ENCODE results near the gene RBM33. TPM values are rescaled to one million over a fixed set of nuclear protein-coding genes. Genes with fewer than 3 reads are reported as not detected.

Gene RBM33
- total and polyA plus RNA-seq, 2 of the 13 experiments (the other 11 are each of a cell fraction or from before 2014, with no cell fraction given), result 12.4 to 28.9 TPM

- no TSS peak for BruUV-seq (replicated peaks)
Measured at GRCh38 chr7:155820246-155820645, 175.8 kb downstream of the RBM33 start.

GRCh38 chr7:155820788-155821187, 176.3 kb downstream of the RBM33 start:
- intact Hi-C loops (cut with micrococcal nuclease; ENCODE audit: unreplicated experiment) (no loop called here), in situ Hi-C loops (cut with HindIII; ENCODE audit: extremely low pct_ligation_motif_present, low pct_unique_long_range_greater_than_20kb) (loop anchor here (25.0 kb wide), 1 partner anchor 817 kb away; the partner anchor contains the start of gene RNF32)
- ChIA-PET POLR2A (no interaction called here), CTCF (ENCODE audit: low intra/inter-chr PET ratio, low total read pairs) (no interaction called here)
- Histone ChIP-seq H3K4me3 (replicated peaks in 1 of 3; ENCODE audit: insufficient read depth in 1 of 3, low read depth in 2 of 3, low read length in 3 of 3) (no peak overlapping the region), H3K4me2 (ENCODE audit: low read depth, low read length) (no peak overlapping the region), H4K20me1 (ENCODE audit: insufficient read depth, low read length) (peaks cover 2% of the 10 kb centered on the region; the same call in 1 of the 2 replicates), H3K4me1 (ENCODE audit: insufficient read depth, low read length) (no peaks in the 10 kb centered on the region), H3K79me2 (ENCODE audit: insufficient read depth, low read length) (no peaks in the 10 kb centered on the region), H3K27ac (ENCODE audit: extremely low read length, insufficient read depth, low read length) (no peak overlapping the region), H3K9ac (ENCODE audit: insufficient read depth, low read depth, low read length) (no peak overlapping the region), H3K27me3 (ENCODE audit: control insufficient read depth in 1 of 2, insufficient read depth in 2 of 2, low read length in 2 of 2) (peaks cover 6 to 80% of the 10 kb centered on the region in 2 experiments), H2AFZ (ENCODE audit: low read length) (no peak overlapping the region), H3K9me3 (ENCODE audit: low read length) (no peaks in the 10 kb centered on the region), H3K36me3 (replicated peaks in 1 of 2; ENCODE audit: control insufficient read depth in 1 of 2, insufficient read depth in 2 of 2, low read length in 2 of 2) (no peaks in the 10 kb centered on the region)
- TF ChIP-seq MNT (IDR thresholded peaks at IDR 0.05) (peak; percentile 79), NR3C1 (CRISPR knock-in tag; IDR thresholded peaks at IDR 0.05) (no peak), NONO (IDR thresholded peaks at IDR 0.05) (no peak), NONO (CRISPR knock-in tag; conservative IDR thresholded peaks at IDR 0.05) (no peak)
- no peak for DNase-seq (ENCODE audit: low spot score)
- no peak for ATAC-seq
- BruUV-seq (replicated peaks), result no TSS peak
- 35% methylated on average over 6 of the region's 13 CpGs for WGBS (ENCODE audit: low lambda C conversion rate)
- FAIRE-seq, result no peak

More at GRCh38 chr7:155820246-155820645, 175.8 kb downstream of the RBM33 start:
- H3K4me2 ChIP-seq (ENCODE audit: low read depth, low read length), result no peak overlapping the region
- no CpG with 5 or more reads among the region's 18 CpGs for WGBS (ENCODE audit: low lambda C conversion rate)
- no peaks in the 10 kb centered on the region for H3K79me2 ChIP-seq (ENCODE audit: insufficient read depth, low read length)
- TF ChIP-seq ARNT (IDR thresholded peaks at IDR 0.05) (no peak), ZNF451 (CRISPR knock-in tag; IDR thresholded peaks at IDR 0.05) (no peak), RBAK (CRISPR knock-in tag; IDR thresholded peaks at IDR 0.05) (no peak)
- intact Hi-C loops (cut with micrococcal nuclease; ENCODE audit: unreplicated experiment), result no loop called here
- H3K4me3 ChIP-seq (replicated peaks in 1 of 3; ENCODE audit: insufficient read depth in 1 of 3, low read depth in 2 of 3, low read length in 3 of 3), result no peak overlapping the region
- no peak overlapping the region for H2AFZ ChIP-seq (ENCODE audit: low read length)
- CTCF ChIA-PET (ENCODE audit: low intra/inter-chr PET ratio, low total read pairs), result no interaction called here
- FAIRE-seq, result no peak
- H3K9ac ChIP-seq (ENCODE audit: insufficient read depth, low read depth, low read length), result no peak overlapping the region
- ATAC-seq, result no peak
- peaks cover 6 to 79% of the 10 kb centered on the region in 2 experiments for H3K27me3 ChIP-seq (ENCODE audit: control insufficient read depth in 1 of 2, insufficient read depth in 2 of 2, low read length in 2 of 2)
- POLR2A ChIA-PET, result no interaction called here
- H3K4me1 ChIP-seq (ENCODE audit: insufficient read depth, low read length), result no peaks in the 10 kb centered on the region
- DNase-seq (ENCODE audit: low spot score), result no peak
- H3K27ac ChIP-seq (ENCODE audit: extremely low read length, insufficient read depth, low read length), result no peak overlapping the region
- H3K36me3 ChIP-seq (replicated peaks in 1 of 2; ENCODE audit: control insufficient read depth in 1 of 2, insufficient read depth in 2 of 2, low read length in 2 of 2), result no peaks in the 10 kb centered on the region
- no peaks in the 10 kb centered on the region for H3K9me3 ChIP-seq (ENCODE audit: low read length)
- in situ Hi-C loops (cut with HindIII; ENCODE audit: extremely low pct_ligation_motif_present, low pct_unique_long_range_greater_than_20kb), result loop anchor here (25.0 kb wide), 1 partner anchor 817 kb away; the partner anchor contains the start of gene RNF32
- peaks cover 5% of the 10 kb centered on the region; the same call in 1 of the 2 replicates for H4K20me1 ChIP-seq (ENCODE audit: insufficient read depth, low read length)
